HepG2 (cell line): ENCODE results near the gene MPST. TPM values are rescaled to one million over a fixed set of nuclear protein-coding genes. Genes with fewer than 3 reads are reported as not detected.

ENCODE experiments used
- ARNT2 ChIP-seq: sonication (generic); formaldehyde crosslinking; IDR thresholded peaks from 2 replicates; pipeline ENCODE4 v1.8.0; 2022; ENCODE audit warnings: mild to moderate bottlenecking, low read depth, missing genetic modification reagents, moderate library complexity
- BCL6 ChIP-seq: IDR thresholded peaks from 2 replicates; pipeline ENCODE4 v1.6.1; 2016; ENCODE audit warnings: missing genetic modification reagents, missing compliant biosample characterization
- GABPA ChIP-seq, 2 experiments: IDR thresholded peaks; 2 replicates each; pipeline ENCODE4 v1.6.1; 2011 to 2016; ENCODE audit warnings: low read depth in 2 of 2, low read length in 1 of 2, missing biosample characterization in 1 of 2, missing genetic modification characterization in 1 of 2
- HNRNPUL1 ChIP-seq: fragments of 200-400 bp; formaldehyde crosslinking; IDR thresholded peaks from 2 replicates; pipeline ENCODE4 v1.6.1; 2017; ENCODE audit warnings: low read depth, mild to moderate bottlenecking, low read length, moderate library complexity
- KLF13 ChIP-seq: sonication (generic); formaldehyde crosslinking; IDR thresholded peaks from 2 replicates; pipeline ENCODE4 v1.4.0; 2020; ENCODE audit warnings: mild to moderate bottlenecking, missing genetic modification reagents
- NBN ChIP-seq: fragments of 450-650 bp; conservative IDR thresholded peaks from 2 replicates; pipeline ENCODE4 v1.6.1; 2017
- NFYB ChIP-seq: sonication (generic); formaldehyde crosslinking; IDR thresholded peaks from 2 replicates; pipeline ENCODE4 v1.4.0; 2020; ENCODE audit warnings: missing genetic modification reagents
- TBL1XR1 ChIP-seq: fragments of 150-350 bp; IDR thresholded peaks from 2 replicates; pipeline ENCODE4 v1.6.1; 2014; ENCODE audit warnings: borderline replicate concordance, low read length; ENCODE audit not compliant: partially characterized antibody
- ZBTB39 ChIP-seq: sonication (generic); formaldehyde crosslinking; IDR thresholded peaks from 2 replicates; pipeline ENCODE4 v1.5.0; 2020; ENCODE audit warnings: missing genetic modification reagents
- ZNF337 ChIP-seq: sonication (generic); formaldehyde crosslinking; IDR thresholded peaks from 2 replicates; pipeline ENCODE4 v1.5.1; 2020; ENCODE audit warnings: missing genetic modification reagents, low read depth, mild to moderate bottlenecking, borderline replicate concordance
- ZNF513 ChIP-seq: sonication (generic); formaldehyde crosslinking; conservative IDR thresholded peaks from 2 replicates; pipeline ENCODE4 v1.5.0; 2020; ENCODE audit warnings: missing genetic modification reagents
- ZNF530 ChIP-seq: sonication (generic); formaldehyde crosslinking; IDR thresholded peaks from 2 replicates; pipeline ENCODE4 v1.5.0; 2020; ENCODE audit warnings: low read depth, mild to moderate bottlenecking, missing genetic modification reagents
- ZNF567 ChIP-seq: sonication (generic); formaldehyde crosslinking; IDR thresholded peaks from 2 replicates; pipeline ENCODE4 v1.8.1; 2023; ENCODE audit warnings: mild to moderate bottlenecking, missing genetic modification reagents, borderline replicate concordance
- ZNF572 ChIP-seq: sonication (generic); formaldehyde crosslinking; IDR thresholded peaks from 2 replicates; pipeline ENCODE4 v1.5.1; 2020; ENCODE audit warnings: mild to moderate bottlenecking, missing genetic modification reagents
- ZNF609 ChIP-seq: sonication (generic); formaldehyde crosslinking; IDR thresholded peaks from 2 replicates; pipeline ENCODE4 v1.4.0; 2020; ENCODE audit warnings: mild to moderate bottlenecking, missing genetic modification reagents, borderline replicate concordance
- polyA plus RNA-seq, 8 experiments: library from polyadenylated mRNA; depleted of rRNA in 3 of 8; stranded (reverse) in 7 of 8; unstranded in 1 of 8; fragments of >200 nt; fragmentation: Illumina TruSeq in 4 of 8; extraction: Trizol in 4 of 8; gene quantifications; 2 replicates each; pipeline versions ENCODE4 v1.2.1 to v1.2.3, GENCODE V29; 2011 to 2016; ENCODE audit warnings: low read depth in 4 of 8, missing spikeins in 1 of 8, mixed read lengths in 1 of 8; ENCODE audit not compliant: insufficient read depth in 1 of 8
- total RNA-seq, 5 experiments: library from RNA; depleted of rRNA; stranded (reverse); fragments of >200 nt; fragmentation: Illumina TruSeq; extraction: Trizol; gene quantifications; 2 replicates each; pipeline ENCODE4 v1.2.3, GENCODE V29; 2016; ENCODE audit warnings: low read depth in 1 of 5
- TF ChIP-seq, protein P1 (sequence below): sonication (generic); formaldehyde crosslinking; IDR thresholded peaks from 2 replicates; pipeline ENCODE4 v1.9.0; 2021; ENCODE audit warnings: missing genetic modification reagents, borderline replicate concordance

The MPST gene
- total and polyA plus RNA-seq, 2 of the 13 experiments (the other 11 are each of a cell fraction or from before 2014, with no cell fraction given), result 133 to 141 TPM

- TF ChIP-seq ZNF337 (CRISPR knock-in tag) (peak; percentile 95; the same call in 1 of the 2 replicates), NBN (no peak), ZNF513 (CRISPR knock-in tag) (no peak), GABPA (IDR thresholded peaks at IDR 0.05; ENCODE audit: low read depth, low read length) (peak; percentile 20; the same call in 1 of the 2 replicates), GABPA (CRISPR knock-in tag; IDR thresholded peaks at IDR 0.05; ENCODE audit: low read depth) (peak; percentile 85), HNRNPUL1 (no peak), KLF13 (CRISPR knock-in tag) (no peak), TBL1XR1 (peak; percentile 76), ZNF572 (CRISPR knock-in tag) (peak; percentile 81; the same call in 1 of the 2 replicates), ZNF567 (0 out of 2 replicates have a peak, but pooled peaks have one; percentile 34), ARNT2 (CRISPR knock-in tag) (0 out of 2 replicates have a peak, but pooled peaks have one; percentile 28), ZBTB39 (CRISPR knock-in tag) (peak; percentile 78), BCL6 (CRISPR knock-in tag) (peak; percentile 93), ZNF530 (CRISPR knock-in tag) (no peak), NFYB (CRISPR knock-in tag) (peak; percentile 38; the same call in 1 of the 2 replicates), ZNF609 (CRISPR knock-in tag) (peak; percentile 97)
- TF ChIP-seq, protein P1, sequence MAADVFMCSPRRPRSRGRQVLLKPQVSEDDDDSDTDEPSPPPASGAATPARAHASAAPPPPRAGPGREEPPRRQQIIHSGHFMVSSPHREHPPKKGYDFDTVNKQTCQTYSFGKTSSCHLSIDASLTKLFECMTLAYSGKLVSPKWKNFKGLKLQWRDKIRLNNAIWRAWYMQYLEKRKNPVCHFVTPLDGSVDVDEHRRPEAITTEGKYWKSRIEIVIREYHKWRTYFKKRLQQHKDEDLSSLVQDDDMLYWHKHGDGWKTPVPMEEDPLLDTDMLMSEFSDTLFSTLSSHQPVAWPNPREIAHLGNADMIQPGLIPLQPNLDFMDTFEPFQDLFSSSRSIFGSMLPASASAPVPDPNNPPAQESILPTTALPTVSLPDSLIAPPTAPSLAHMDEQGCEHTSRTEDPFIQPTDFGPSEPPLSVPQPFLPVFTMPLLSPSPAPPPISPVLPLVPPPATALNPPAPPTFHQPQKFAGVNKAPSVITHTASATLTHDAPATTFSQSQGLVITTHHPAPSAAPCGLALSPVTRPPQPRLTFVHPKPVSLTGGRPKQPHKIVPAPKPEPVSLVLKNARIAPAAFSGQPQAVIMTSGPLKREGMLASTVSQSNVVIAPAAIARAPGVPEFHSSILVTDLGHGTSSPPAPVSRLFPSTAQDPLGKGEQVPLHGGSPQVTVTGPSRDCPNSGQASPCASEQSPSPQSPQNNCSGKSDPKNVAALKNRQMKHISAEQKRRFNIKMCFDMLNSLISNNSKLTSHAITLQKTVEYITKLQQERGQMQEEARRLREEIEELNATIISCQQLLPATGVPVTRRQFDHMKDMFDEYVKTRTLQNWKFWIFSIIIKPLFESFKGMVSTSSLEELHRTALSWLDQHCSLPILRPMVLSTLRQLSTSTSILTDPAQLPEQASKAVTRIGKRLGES (CRISPR knock-in tag), result no peak
Measured at GRCh38 chr22:37032535-37033460, 13.3 kb downstream of the MPST start (continued).
